GM18505 (cell line): Measurements from ENCODE around the gene TP53I13.

Source experiments
- ATAC-seq: cut with Tn5 transposase; IDR thresholded peaks from one replicate; pipeline ENCODE4 v1.9.1; 2021; ENCODE audit not compliant: unreplicated experiment
- POLR2A ChIP-seq: IDR thresholded peaks from 4 replicates; pipeline ENCODE4 v1.6.1; 2011; ENCODE audit warnings: borderline replicate concordance; ENCODE audit not compliant: insufficient read depth, insufficient read length; ENCODE audit errors: extremely low read depth

Gene TP53I13

DNA sequence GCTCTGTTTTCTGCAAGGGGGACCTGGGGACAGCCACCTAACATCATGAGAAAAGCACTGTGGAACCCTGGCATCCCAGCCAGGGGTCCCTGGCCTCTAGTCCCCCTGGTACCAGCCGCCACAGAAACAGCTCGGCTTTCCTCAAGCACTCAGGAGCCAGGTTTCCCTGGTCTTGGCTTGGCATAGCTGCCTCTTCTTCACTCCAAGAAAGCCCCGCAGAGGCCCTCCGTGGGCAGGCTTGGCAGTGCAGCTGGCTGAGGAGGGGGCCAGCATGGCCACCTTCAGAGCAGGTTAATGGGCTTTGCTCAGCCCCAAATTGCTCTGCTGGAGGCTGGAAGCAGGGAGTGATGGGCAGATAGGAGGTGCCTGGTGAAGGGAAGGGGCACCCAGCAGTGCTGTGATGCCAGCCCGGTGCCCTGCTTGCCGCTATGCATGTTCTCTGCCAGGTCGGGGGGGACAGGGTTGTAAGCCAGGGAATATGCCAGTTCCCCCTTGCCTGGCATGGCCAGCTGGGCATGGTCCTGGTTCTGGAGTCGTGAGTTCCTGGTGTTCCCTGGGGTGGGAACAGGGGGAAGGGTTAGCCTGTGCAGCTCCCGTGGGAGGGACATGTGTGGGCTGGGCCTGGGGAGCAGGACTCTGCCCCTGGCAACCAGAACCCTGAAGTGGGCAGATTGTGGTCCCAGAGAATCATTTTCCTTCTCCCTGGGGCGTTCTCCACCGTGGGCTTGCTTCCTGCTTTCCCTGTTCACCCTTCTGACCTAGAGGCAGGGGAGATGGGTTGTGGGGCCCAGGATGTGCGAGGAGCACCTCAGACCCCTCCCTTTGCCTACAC lies 27.7 kb downstream of the TP53I13 start:
- ATAC-seq = no peak
- no peak for TF ChIP-seq POLR2A

DNA sequence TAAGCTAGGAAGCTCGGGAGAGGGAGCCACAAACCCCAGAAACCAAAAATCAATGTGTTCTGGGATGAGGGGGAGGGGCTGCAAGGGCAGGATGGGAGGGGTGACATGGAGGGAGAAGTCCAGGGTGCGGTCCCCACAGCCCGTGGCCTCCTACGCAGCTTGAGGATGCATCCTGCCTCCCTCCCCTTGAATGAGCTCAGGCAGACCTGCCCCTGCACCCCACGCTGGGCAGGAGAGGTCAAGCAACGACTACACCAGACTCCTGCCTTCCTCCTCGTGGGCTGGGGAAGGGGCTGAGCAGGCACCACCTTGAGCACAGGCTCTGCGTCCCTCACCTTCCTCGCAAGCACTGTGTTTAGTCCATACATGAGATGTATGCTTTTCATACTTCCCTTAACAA lies 28.3 kb downstream of the TP53I13 start:
- TF ChIP-seq POLR2A = no peak
- ATAC-seq = no peak

DNA sequence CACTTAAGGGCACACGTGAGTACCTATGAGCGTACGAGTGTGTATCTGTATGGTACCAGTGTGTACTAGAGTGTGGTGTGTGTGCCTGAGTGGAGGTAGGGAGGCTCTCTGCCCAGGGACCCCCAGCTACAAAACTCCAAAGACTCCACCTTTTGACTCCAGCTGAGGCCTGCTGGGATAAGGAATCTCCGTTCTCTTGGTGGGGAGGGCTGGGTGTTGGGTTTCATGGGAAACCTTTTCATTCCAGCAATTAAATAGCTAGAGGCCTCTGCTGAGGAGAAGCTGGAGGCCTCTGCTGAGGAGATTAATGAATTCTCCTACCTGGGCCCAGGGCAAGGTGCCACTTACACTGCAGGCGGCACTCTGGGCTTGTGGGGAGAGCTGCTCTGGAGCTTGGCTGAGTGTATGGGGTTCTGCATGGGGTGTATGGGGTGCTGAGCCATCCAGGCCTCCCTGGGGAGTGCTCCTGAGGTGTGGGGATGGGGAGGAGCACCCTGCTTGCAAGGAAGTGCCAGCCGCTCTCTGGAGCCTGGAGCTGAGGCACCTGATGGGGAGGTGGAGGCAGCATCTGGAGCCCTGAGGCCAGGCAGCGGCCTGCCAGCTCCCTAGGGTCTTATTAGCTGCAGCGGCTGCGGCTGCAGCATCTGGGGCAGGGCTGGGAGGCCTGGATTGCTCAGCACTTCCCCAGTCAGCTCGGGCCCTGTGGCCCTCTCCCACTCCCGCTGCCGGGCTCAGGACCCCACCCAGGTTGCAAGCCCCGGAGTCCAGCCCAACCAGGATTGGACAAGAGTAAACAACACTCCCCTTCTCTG lies 29.1 kb downstream of the TP53I13 start:
- no peak for TF ChIP-seq POLR2A
- ATAC-seq = no peak

DNA sequence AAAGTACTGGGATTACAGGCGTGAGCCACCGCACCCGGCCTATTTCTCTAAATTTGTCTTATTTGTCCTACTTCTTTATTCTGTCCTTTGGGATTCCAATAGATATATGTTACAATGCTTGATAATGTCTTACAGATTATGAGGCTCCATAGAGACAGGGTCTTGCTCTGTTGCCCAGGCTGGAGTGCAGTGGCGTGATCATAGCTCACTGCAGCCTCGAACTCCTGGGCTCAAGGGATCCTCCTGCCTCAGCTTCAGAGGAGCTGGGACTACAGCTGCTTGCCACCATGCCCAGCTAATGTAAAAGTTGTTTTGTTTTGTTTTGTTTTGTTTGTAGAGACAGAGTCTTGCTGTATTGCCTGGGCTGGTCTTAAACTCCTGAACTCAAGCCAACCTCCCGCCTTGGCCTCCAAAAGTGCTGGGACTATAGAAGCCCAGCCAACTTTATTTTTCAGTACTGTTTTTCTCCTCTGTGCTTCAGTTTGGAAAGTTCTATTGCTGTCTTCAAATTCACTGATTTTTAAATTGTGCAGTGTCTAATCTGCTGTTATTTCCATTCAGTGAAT lies 34.7 kb downstream of the TP53I13 start:
- no peak for ATAC-seq
- no peak for TF ChIP-seq POLR2A

DNA sequence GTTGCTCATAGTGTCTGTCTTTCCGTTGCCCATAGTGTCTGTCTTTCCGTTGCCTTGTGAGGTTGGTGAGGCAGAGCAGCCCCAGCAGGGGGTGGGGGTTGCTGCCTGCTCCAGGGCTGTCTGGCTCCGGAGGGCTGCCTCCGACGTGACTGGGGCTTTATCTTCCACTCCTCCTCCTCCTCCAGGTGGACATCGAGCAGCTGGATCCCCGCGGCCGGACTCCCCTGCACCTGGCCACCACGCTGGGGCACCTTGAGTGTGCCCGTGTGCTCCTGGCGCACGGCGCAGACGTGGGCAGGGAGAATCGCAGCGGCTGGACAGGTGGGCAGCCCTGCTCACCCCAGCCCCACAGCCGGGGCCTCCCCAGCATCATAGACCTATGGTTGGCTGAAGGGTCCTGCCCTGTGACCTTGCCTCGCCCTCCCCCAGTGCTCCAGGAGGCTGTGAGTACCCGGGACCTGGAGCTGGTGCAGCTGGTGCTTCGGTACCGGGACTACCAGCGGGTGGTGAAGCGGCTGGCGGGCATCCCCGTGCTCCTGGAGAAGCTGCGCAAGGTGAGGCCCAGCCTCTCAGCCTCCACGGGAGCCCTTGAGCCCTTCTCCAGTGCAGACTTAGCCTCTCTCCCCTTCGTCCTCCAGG lies 39.2 kb downstream of the TP53I13 start:
- ATAC-seq = no peak
- no peak for TF ChIP-seq POLR2A

DNA sequence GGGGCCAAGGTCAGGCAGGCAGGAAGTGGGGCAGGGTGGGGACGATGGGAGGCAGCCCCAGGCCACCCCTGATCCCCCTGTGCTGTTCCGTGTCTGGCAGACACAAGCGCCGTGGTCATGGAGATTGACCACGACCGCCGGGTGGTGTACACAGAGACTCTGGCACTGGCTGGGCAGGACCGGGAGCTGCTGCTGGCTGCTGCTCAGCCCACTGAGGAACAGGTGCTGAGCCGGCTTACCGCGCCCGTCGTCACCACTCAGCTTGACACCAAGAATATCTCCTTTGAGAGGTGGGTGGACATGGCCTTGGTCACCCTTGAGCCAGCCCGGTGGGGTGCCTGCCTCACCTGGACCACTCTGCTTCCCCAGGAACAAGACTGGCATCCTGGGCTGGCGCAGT lies 40.5 kb downstream of the TP53I13 start:
- TF ChIP-seq POLR2A = no peak
- ATAC-seq = no peak

DNA sequence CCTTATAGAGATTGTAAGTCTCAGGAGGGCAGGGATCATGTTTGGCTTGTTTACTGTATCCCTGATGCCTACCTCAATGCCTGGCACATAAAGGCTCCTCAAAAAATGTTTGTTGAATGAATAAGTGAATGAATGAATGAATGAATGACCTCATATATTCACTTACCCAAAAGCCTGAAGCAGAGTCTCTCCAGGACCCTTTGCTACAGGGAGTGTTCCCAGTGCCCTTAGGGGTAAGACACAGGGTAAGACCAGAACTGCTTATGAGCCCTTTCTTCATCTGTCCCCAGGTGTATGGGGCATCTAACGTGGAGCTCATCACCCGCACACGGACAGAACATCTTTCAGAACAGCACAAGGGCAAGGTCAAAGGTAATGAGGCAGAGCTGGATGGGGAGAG lies 41.9 kb downstream of the TP53I13 start:
- TF ChIP-seq POLR2A = no peak
- no peak for ATAC-seq

DNA sequence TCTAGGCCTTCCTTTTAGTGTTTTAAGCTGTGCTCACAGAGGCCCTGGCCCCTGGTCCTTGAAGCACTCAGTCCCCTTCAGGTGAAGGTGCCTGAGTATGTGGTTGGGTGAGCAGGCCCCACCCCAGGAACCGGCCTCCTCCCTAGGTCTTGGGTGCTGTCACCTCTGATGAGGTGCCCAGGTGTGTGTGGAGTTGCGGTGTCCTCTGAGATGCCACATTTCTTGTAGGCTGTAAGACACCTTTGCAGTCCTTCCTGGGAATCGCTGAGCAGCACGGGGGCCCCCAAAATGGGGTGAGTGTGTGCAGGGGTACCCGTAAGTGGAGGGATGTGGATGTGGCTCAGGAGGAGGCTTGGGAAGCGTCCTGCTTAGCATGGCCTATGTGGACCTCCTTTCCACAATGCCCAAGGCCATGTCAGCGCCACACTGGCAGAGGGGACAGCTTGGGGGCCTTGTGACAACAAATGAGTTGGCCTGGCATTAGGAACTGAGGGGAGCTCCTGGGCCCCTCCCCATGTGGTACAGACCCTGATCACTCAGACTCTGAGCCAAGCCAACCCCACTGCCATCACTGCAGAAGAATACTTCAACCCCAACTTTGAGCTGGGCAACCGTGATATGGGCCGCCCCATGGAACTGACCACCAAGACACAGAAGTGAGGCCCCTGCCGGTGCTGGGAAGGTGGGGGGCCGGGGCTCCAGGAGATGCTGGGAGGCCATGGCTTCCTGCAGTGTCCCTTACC lies 43.0 kb downstream of the TP53I13 start:
- TF ChIP-seq POLR2A = no peak
- no peak for ATAC-seq

DNA sequence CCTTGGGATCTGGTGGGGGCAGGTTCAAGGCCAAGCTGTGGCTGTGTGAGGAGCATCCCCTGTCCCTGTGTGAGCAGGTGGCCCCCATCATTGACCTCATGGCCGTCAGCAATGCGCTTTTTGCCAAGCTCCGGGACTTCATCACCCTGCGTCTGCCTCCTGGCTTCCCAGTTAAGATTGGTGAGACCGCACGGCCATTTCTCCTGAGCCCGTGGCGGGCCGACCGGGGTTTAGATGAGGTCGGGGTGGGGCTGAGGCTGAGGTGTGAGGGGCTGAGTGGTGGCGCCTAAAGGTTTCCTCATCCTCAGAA lies 43.5 kb downstream of the TP53I13 start:
- ATAC-seq = no peak
- no peak for TF ChIP-seq POLR2A

DNA sequence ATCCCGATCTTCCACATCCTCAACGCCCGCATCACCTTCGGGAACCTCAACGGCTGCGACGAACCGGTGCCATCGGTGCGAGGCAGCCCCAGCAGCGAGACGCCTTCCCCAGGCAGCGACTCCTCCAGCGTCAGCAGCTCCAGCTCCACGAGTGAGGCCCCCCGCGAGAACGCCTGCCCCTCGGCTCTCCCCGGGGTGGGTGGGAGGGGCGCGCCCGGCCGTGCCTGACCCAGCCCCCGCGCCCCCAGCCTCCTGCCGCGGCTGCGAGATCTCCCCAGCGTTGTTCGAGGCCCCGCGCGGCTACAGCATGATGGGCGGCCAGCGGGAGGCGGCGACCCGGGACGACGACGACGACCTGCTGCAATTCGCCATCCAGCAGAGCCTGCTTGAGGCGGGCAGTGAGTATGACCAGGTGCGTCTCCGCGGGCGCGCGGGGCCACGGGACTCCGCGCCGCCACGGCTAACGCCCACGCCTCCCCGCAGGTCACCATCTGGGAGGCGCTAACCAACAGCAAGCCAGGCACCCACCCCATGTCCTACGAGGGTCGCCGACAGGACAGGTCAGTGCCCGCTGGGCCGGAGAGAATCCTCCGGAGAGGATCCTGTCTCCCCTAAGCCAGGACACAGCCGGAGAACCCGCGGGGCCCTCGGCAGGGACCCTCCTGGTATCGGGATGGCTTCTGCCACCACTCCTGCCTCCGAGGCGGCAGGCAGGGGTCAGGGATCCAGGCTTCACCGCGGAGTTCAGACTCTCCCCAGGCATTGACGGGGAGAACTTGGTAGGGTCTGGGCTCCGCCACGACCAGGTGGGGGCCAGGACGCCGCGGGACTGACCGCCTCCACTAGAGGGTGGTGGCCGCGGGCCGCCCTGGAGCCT lies 44.1 kb downstream of the TP53I13 start:
- ATAC-seq = no peak
- no peak for TF ChIP-seq POLR2A

DNA sequence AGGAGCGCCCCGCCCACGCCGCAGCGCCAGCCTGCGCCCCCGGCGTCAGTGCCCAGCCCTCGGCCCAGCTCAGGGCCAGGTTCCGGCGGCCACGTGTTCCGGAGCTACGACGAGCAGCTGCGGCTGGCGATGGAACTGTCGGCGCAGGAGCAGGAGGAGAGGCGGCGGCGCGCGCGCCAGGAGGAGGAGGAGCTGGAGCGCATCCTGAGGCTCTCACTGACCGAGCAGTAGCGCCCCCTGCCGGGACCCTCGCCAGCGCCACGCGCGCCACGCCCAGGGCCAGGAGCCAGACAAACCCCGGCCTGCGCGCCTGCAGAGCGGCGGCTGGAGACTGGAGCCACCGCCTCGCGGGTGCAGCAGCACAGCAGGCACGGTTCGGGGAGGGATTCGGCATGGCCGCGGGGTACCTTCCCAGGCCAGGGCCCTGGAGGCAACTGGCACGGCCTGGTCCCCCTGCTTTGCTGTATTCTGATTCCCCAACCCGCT lies 44.9 kb downstream of the TP53I13 start:
- ATAC-seq = no peak
- no peak for TF ChIP-seq POLR2A

DNA sequence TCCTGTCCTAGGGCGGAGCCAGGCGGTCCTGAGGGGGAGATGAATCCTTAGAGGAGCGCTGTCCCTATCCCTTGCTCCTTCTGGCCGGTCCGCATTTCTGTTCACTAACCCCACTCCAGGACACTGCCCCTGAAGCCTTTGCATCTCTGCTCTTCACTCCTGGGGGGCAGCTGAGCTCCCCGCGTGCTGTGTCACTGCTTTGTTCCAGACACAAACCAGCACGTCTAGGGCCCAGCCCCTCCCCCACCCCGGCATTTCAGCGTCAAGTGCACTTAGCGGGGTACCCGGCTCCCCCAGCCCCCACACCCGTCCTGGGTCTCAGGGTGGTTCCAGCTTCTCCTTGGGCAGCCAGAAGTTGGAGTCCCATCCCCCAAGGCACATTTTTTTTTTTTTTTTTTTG lies 45.4 kb downstream of the TP53I13 start:
- ATAC-seq = no peak
- no peak for TF ChIP-seq POLR2A
